ENCODE results near the gene TRIM2.

TRIM2 gene

DNA sequence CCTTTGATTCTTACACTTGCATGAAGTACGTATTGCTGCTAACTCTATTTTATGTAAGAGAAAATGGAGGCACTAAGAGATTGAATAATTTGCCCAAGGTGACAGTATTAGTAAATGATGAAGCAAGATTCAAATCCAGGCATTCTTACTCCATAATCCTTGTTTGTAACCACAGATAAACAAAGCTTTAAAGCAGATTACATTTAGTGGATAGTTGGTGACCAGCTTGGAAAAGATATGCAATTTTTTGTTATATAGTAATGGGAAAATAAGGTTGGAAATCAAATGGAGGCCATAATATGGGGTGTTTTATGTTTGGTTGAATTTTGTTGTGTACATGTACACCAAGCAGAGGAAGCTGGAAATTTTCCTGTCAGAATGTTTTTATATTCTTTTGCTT is 171.1 kb downstream of the TRIM2 start:
- DNase-seq (ENCODE audit: low spot score): no peak

DNA sequence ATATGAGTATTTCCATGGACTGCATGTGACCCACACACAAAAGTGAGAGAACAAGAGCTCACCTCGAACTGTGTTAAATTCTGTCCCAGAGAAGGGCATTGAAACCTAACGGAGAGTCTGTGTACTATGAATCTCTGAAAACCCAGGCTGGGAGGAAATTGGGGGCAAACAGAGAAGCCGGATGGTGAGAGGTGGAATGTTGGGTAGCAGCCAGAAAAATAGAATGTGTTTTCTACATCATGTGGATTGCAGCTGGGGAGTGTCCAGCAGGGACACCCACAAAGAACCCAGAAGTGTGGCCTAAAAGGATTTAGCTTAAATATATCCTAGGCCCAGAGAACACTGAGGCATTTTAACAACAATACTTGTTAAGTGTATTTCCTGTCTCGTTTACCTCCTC is 178.9 kb downstream of the TRIM2 start:
- no peak for DNase-seq (ENCODE audit: low spot score)

- no peak for DNase-seq (ENCODE audit: low spot score)
Observed at GRCh38 chr4:153384160-153384559, 179.9 kb downstream of the TRIM2 start.

- no peak for DNase-seq (ENCODE audit: low spot score)
Observed at GRCh38 chr4:153385784-153386183, 181.5 kb downstream of the TRIM2 start.

- no peak for DNase-seq (ENCODE audit: low spot score)
Observed at GRCh38 chr4:153387981-153388380, 183.7 kb downstream of the TRIM2 start.

All from RKO (cell line).